ENCODE measurements around the gene HECTD4.

The HECTD4 gene

GRCh38 chr12:112176321-112177010 is 205.8 kb downstream of the HECTD4 start:
- no peaks in the 10 kb centered on the region for H3K4me1 ChIP-seq
- H3K9ac ChIP-seq: no peak overlapping the region
- no peak for TF ChIP-seq CTCF (IDR thresholded peaks at IDR 0.05)
- no peaks in the 10 kb centered on the region for H3K9me3 ChIP-seq (ENCODE audit: control insufficient read depth, low read length)
- H3K79me2 ChIP-seq: peaks cover 3% of the 10 kb centered on the region
- H2AFZ ChIP-seq: no peak overlapping the region
- H3K27me3 ChIP-seq (ENCODE audit: control insufficient read depth, insufficient read depth, low read length): no peaks in the 10 kb centered on the region
- H3K4me2 ChIP-seq (ENCODE audit: low read length): no peak overlapping the region
- H3K4me3 ChIP-seq (ENCODE audit: low read depth, low read length): no peak overlapping the region
- no peak overlapping the region for H3K27ac ChIP-seq
- no peaks in the 10 kb centered on the region for H3K36me3 ChIP-seq (ENCODE audit: control insufficient read depth, insufficient read depth, low read length)

- H3K27ac ChIP-seq: no peak overlapping the region
- no peak overlapping the region for H3K4me2 ChIP-seq (ENCODE audit: low read length)
- H3K36me3 ChIP-seq (ENCODE audit: control insufficient read depth, insufficient read depth, low read length): no peaks in the 10 kb centered on the region
- no peak overlapping the region for H3K4me3 ChIP-seq (ENCODE audit: low read depth, low read length)
- no peak overlapping the region for H2AFZ ChIP-seq
- no peaks in the 10 kb centered on the region for H3K4me1 ChIP-seq
- H3K79me2 ChIP-seq: peaks cover 3% of the 10 kb centered on the region
- no peaks in the 10 kb centered on the region for H3K9me3 ChIP-seq (ENCODE audit: control insufficient read depth, low read length)
- H3K9ac ChIP-seq: no peak overlapping the region
- H3K27me3 ChIP-seq (ENCODE audit: control insufficient read depth, insufficient read depth, low read length): no peaks in the 10 kb centered on the region
- no peak for TF ChIP-seq CTCF (IDR thresholded peaks at IDR 0.05)
Measured at GRCh38 chr12:112175361-112176155, 206.7 kb downstream of the HECTD4 start.

GRCh38 chr12:112172556-112173324 is 209.5 kb downstream of the HECTD4 start:
- Histone ChIP-seq H3K9me3 (ENCODE audit: control insufficient read depth, low read length) (no peaks in the 10 kb centered on the region), H3K9ac (no peak overlapping the region), H3K4me1 (no peaks in the 10 kb centered on the region), H3K79me2 (peaks cover 3% of the 10 kb centered on the region), H3K27me3 (ENCODE audit: control insufficient read depth, insufficient read depth, low read length) (no peaks in the 10 kb centered on the region), H3K36me3 (ENCODE audit: control insufficient read depth, insufficient read depth, low read length) (no peaks in the 10 kb centered on the region), H3K4me2 (ENCODE audit: low read length) (no peak overlapping the region), H2AFZ (no peak overlapping the region), H3K27ac (no peak overlapping the region), H3K4me3 (ENCODE audit: low read depth, low read length) (no peak overlapping the region)
- TF ChIP-seq CTCF (IDR thresholded peaks at IDR 0.05): no peak

- Histone ChIP-seq H3K27me3 (ENCODE audit: control insufficient read depth, insufficient read depth, low read length) (no peaks in the 10 kb centered on the region), H3K27ac (no peak overlapping the region), H3K36me3 (ENCODE audit: control insufficient read depth, insufficient read depth, low read length) (no peaks in the 10 kb centered on the region)
Measured at GRCh38 chr12:112170971-112171596, 211.1 kb downstream of the HECTD4 start.

More at GRCh38 chr12:112170971-112171596, 211.1 kb downstream of the HECTD4 start:
- H3K4me2 ChIP-seq (ENCODE audit: low read length): no peak overlapping the region
- H3K4me1 ChIP-seq: no peaks in the 10 kb centered on the region
- no peak for TF ChIP-seq CTCF (IDR thresholded peaks at IDR 0.05)
- H3K79me2 ChIP-seq: peaks cover 3% of the 10 kb centered on the region
- no peaks in the 10 kb centered on the region for H3K9me3 ChIP-seq (ENCODE audit: control insufficient read depth, low read length)
- no peak overlapping the region for H3K4me3 ChIP-seq (ENCODE audit: low read depth, low read length)
- H2AFZ ChIP-seq: no peak overlapping the region
- no peak overlapping the region for H3K9ac ChIP-seq

All from parathyroid adenoma (tissue), 2 donors.